LoVo (cell line): ENCODE data around the gene CENPC.
"Not testable (repeated sequence)": the region's sequence is repeated elsewhere in the genome, so short reads cannot be mapped to it uniquely, and the experiment has no call there.

Experiments
- DNase-seq: peaks from one replicate; pipeline ENCODE4 v3.0.0-alpha.2; 2016; ENCODE audit warnings: low spot score

The CENPC gene

GRCh38 chr4:67550451-67550850 lies 5.1 kb upstream of the CENPC start:
- DNase-seq = no peak

GRCh38 chr4:67549123-67549522 lies 3.8 kb upstream of the CENPC start:
- peak; percentile 34 for DNase-seq

- DNase-seq = no peak
These were observed 1.7 kb upstream of the CENPC start for GRCh38 chr4:67546971-67547370.

- DNase-seq = no peak
These were observed 677 bp upstream of the CENPC start for GRCh38 chr4:67546004-67546356.

- no peak for DNase-seq
These were observed 3.2 kb downstream of the CENPC start for GRCh38 chr4:67542076-67542475.

- no peak for DNase-seq
These were observed 5.5 kb downstream of the CENPC start for GRCh38 chr4:67539830-67540229.

- no peak for DNase-seq
These were observed 9.9 kb downstream of the CENPC start for GRCh38 chr4:67535280-67535840.

- no peak for DNase-seq
These were observed 12.2 kb downstream of the CENPC start for GRCh38 chr4:67533112-67533511.

GRCh38 chr4:67532397-67532796 lies 12.9 kb downstream of the CENPC start:
- DNase-seq = not testable (repeated sequence)

- DNase-seq = no peak
These were observed 13.8 kb downstream of the CENPC start for GRCh38 chr4:67531379-67531962.

GRCh38 chr4:67524140-67524539 lies 21.2 kb downstream of the CENPC start:
- not testable (repeated sequence) for DNase-seq

GRCh38 chr4:67522851-67523671 lies 22.2 kb downstream of the CENPC start:
- DNase-seq = no peak

- no peak for DNase-seq
These were observed 23.1 kb downstream of the CENPC start for GRCh38 chr4:67522230-67522629.

GRCh38 chr4:67521506-67521905 lies 23.8 kb downstream of the CENPC start:
- no peak for DNase-seq

- DNase-seq = no peak
These were observed 25.2 kb downstream of the CENPC start for GRCh38 chr4:67520141-67520540.

- DNase-seq = no peak
These were observed 32.8 kb downstream of the CENPC start for GRCh38 chr4:67512501-67512900.

GRCh38 chr4:67500373-67500772 lies 44.9 kb downstream of the CENPC start:
- no peak for DNase-seq

- no peak for DNase-seq
These were observed 45.5 kb downstream of the CENPC start for GRCh38 chr4:67499799-67500198.

- no peak for DNase-seq
These were observed 61.3 kb downstream of the CENPC start for GRCh38 chr4:67483868-67484602.

- no peak for DNase-seq
These were observed 64.5 kb downstream of the CENPC start for GRCh38 chr4:67480810-67481209.

GRCh38 chr4:67475155-67475554 lies 70.1 kb downstream of the CENPC start:
- DNase-seq = no peak

- DNase-seq = no peak
These were observed 74.4 kb downstream of the CENPC start for GRCh38 chr4:67470871-67471270.

- no peak for DNase-seq
These were observed 76.5 kb downstream of the CENPC start for GRCh38 chr4:67468830-67469229.
